GM19035 (cell line): ENCODE data around the gene HIVEP3.

ENCODE experiments used
- ATAC-seq: cut with Tn5 transposase; IDR thresholded peaks from one replicate; pipeline ENCODE4 v1.9.1; 2021; ENCODE audit not compliant: unreplicated experiment

The HIVEP3 gene

GRCh38 chr1:41894101-41894807 is 24.5 kb downstream of the HIVEP3 start:
- ATAC-seq: no peak

GRCh38 chr1:41892301-41892781 is 26.4 kb downstream of the HIVEP3 start:
- no peak for ATAC-seq

DNA sequence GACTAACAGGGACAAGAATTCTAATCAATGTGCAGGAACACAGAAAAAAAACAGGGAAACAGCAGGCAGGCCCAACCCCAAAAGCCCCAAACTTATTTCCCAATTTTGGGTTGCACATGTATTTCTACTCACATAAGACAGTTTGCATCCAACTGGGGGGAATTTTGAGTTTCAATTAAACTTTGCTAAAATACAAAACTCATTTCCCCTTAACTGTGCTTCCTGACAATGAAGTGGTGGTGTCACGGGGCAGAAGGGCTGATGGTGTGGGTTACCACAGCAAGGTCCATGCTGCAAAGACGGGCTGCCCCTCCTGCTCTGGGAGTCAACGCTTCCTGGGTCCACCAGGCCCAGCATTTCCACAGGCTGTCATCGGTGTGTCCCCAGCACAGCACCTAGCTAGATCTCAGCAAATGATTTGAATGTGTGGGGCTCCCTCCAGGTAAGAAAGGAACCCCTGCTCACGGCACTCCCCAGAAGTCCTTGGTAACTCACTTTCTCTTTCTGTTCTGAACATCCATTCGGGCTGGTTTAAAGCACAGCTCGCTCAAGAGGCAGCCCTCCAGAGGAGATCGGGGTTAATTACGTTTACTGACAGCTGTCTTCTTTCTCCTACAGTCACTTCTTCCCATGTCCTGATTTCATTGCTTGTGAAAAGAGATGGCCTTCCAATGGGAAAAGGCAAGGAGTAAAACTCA is 27.4 kb downstream of the HIVEP3 start:
- peak; percentile 87 for ATAC-seq

DNA sequence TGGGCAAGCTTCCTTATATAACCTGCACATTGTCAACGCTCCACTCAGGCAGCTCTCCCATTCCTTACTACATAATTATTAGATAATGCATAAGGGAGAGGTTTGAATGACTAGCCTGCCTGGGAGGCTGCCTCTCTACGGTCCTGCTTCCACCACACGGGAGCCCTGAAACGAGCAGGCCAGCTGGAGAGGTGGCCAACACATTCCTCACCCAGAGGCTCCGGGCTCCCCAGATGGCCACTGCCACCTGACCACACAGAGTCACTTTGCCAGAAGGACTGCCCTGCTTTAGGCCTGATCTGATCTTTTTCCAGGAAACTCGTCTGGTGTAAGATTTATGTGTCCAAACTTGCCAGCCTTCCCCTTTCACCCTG is 27.9 kb downstream of the HIVEP3 start:
- ATAC-seq: no peak

- no peak for ATAC-seq
Observed at GRCh38 chr1:41889506-41890414, 29.0 kb downstream of the HIVEP3 start.

GRCh38 chr1:41888756-41889155 is 30.0 kb downstream of the HIVEP3 start:
- ATAC-seq: no peak

DNA sequence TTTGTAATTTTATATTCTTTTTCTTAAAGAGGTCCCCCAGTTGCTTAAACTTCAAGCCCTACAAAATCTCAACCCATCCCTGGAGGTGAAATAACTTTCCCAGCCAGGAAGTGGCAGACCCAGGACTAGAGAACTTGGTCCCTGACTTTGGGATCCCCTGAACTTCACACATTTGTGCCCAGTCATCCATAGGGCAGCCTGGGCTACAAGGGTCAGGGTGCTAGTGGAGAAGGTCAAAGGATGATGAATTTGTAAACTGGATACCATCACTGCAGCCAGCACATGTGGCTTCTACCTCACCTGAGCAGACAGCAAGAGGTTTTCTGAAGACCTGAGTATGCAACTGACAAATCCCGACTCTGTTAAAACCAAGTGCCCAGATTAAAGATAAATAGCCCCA is 31.4 kb downstream of the HIVEP3 start:
- no peak for ATAC-seq

DNA sequence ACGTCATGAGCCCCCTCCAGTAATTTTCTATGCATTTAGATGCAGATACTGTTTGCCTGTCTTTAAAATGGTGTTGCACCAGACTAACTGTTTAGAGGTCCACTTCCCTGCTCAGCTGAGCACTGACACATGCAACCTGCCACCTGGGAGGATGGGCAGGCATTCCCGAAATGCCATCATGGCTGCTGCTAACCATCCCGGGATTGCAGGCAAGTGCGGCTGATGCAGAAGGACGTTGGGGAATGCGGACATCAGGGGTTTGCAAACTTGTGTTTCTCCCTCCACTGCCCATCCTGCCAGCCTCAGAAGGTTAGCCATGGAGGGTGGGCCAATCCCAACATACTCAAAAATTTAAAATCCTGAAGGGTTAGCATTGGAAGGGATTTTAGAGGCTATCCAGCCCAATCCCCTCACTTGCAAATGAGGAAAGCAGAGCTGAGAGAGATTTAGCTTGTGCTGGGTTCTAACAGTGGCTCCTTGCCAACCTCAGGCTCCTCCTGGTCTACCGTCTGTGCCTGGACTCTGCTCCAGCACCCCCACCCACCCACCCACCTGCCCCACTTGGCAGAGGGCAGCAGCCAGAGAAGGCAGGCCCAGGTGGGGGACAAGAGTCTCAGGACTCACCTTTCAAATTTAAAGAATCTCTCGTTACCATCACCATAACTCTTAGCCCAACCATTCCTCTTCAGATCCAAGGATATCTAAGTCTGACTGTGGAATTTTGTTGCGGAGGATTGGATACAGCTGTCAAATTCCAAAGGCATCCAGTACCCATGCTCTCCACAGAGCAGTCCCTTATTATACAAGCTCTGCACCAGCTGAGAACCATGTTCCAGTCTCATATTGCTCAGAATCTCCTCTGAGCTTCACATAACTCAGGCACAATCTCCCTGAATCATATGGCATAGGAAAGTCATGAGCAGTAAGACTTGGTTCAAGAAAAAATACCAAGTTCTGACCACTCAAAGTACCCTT is 34.2 kb downstream of the HIVEP3 start:
- no peak for ATAC-seq

- no peak for ATAC-seq
Observed at GRCh38 chr1:41883507-41883906, 35.2 kb downstream of the HIVEP3 start.

DNA sequence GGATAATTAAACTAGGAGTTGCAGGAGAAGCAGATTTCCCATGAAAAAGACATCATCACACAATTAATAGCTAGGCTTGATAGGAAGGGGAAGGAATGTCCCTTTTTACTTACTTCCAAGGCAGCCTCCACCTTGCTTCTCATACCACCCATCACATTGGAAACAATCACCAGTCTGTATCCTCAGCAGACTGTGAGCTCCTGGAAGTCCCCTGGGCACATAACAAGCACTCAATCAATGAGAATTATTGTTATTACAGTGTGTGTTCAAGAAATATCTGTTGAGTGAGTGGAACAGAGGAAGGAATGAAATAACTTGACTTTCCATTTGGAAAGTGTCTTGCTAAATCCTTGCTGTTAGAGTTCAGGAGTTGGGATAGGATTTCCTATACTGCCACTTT is 36.2 kb downstream of the HIVEP3 start:
- ATAC-seq: no peak

DNA sequence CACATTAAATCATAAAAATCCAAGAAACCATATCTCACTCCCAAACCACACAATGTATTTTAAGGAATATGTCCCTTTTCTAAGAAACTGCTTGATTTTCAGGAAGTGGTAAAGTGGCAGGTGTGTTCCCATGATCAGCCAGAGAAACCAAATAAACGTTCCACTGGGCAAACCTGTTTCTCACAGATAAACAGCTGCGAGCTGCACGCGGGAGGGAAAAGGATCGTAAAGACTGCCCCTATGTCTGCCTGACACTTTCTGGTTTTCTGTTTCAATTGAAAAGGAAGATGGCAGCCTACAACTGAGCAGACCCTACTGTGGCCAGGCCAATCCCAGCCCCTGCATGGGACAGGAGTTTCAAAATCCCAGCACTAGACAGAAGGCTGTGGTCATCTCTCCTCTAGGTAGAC is 36.6 kb downstream of the HIVEP3 start:
- ATAC-seq: no peak

GRCh38 chr1:41880950-41881885 is 37.5 kb downstream of the HIVEP3 start:
- ATAC-seq: no peak

DNA sequence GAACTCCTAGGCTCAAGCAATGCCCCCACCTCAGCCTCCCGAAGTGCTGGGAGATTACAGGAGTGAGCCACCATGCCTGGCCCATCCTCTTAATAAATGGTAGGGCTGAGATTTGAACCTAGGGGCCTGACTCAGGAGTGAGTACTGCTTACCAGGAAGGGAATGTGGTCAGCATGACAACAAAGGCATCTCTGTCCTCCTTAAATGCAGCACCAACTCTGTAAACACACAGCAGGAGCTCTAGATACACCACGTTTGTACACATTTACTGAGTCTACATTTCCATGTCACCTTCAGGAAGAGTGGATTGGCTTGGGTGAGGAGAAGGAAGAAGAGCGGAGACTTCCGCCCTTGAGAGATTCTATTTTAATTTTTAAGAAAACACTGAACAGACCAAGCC is 38.5 kb downstream of the HIVEP3 start:
- no peak for ATAC-seq

- ATAC-seq: no peak
Observed at GRCh38 chr1:41879617-41880016, 39.1 kb downstream of the HIVEP3 start.

DNA sequence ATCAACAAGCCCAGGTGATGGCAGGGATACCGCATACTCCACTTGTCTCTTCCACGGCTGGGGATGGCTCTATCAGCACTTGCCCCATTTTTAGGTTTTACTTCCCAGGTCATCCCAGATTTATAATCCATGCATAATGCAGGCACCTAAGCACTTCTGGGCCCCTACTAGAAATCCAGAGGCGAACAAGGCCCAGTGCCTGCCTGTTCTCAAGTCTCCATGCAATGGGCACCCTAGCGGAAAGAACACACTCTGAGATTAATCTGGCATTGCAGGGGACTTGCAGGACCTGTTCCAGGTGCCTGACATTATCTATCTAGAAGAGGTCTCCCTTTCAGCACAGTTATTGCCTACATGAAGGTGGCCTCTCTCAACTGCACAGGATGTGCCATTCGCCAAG is 39.8 kb downstream of the HIVEP3 start:
- ATAC-seq: no peak

DNA sequence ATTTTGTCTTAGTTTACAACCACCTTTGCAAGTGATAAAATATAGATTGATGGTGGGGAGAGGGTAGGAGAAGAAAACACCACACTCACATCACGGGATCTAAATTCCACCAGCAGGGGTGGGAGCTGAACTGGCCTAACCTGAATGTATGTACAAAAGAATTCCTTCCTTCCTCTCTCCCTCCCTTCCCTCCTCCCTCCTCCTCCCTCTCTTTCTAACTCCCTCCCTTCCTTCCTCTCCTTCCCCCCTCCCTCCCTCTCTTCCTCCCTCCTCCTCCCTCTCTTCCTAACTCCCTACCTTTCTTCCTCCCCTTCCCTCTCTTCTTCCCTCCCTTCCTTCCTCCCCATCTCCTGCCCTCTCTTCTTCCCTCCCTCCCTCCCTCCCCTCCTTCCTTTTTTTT is 40.2 kb downstream of the HIVEP3 start:
- no peak for ATAC-seq

DNA sequence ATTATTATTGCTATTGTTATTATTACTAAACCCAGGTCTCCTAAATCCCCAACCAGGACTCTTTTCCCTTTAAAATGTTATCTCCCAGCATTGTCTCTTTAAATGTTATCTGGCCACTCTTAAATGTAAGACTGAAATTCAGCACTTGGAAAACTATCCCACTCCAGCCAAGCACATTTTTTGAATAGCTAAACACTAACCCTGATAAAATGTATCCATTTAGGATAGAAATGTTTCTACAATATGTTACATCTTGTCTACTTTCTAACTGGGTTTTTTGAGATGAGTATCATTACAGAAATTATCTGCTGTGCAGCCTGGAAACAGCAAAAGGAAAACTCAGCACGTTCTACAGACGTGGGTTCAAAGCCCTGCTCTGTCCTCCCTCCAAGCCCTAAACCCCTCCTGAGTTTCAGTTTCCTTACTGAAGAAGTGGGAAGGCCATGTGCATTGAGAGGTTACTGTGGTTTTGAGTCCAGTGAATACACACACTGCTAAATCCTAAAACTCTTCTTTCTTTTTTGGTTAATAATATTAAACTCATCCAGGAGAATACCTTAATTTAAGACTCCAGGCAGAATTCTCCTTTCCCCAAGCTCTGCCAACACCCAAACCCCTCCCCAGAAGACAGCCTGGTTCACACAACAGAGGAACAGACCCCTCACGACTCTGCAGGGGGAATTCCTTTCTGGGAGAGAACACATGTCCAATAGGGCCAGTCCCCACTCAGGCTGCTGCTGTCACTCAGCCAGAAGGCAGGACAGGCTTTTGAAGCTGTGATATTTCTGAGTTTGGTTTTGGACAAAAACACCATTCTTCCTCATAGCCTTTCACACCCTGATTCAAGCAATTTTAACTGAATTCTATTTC is 41.9 kb downstream of the HIVEP3 start:
- no peak for ATAC-seq

DNA sequence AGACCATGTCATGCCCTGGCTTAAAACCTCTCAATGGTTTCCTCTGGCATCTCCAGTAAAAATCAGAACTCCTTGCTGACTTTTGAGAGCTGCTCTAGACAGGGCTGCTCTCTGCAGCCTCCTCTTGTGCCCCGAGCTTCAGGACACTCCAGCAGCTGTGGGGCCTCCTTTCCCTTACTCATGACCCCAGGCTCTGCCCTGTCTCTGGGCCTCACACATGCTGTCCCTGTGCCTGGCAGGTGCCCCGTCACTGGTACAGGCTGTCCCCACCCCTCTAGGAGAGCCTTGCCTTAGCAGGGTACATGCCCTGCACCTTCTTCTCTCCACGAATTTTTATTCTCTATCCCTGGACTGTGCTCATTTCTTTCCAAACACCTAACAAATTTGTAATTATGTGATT is 43.2 kb downstream of the HIVEP3 start:
- ATAC-seq: no peak
